GM10266 (cell line): ENCODE results near the gene CSNK1G2.

ENCODE experiments used
- DNase-seq: peaks from one replicate; pipeline ENCODE4 v3.0.0; 2012; ENCODE audit errors: extremely low spot score
- CTCF ChIP-seq: IDR thresholded peaks from 2 replicates; pipeline ENCODE4 v1.5.1; 2012; ENCODE audit warnings: mild to moderate bottlenecking, low read depth; ENCODE audit not compliant: control insufficient read depth, insufficient read depth; ENCODE audit errors: missing control alignments

Gene CSNK1G2

GRCh38 chr19:1920644-1921043 lies 20.3 kb upstream of the CSNK1G2 start:
- no peak for TF ChIP-seq CTCF
- no peak for DNase-seq

GRCh38 chr19:1921326-1921725 lies 19.6 kb upstream of the CSNK1G2 start:
- DNase-seq = no peak
- TF ChIP-seq CTCF = no peak

- no peak for DNase-seq
- no peak for TF ChIP-seq CTCF
These were observed 19.1 kb upstream of the CSNK1G2 start for GRCh38 chr19:1921825-1922224.

- DNase-seq = no peak
- no peak for TF ChIP-seq CTCF
These were observed 18.2 kb upstream of the CSNK1G2 start for GRCh38 chr19:1922803-1923202.

GRCh38 chr19:1923319-1923718 lies 17.7 kb upstream of the CSNK1G2 start:
- no peak for TF ChIP-seq CTCF
- DNase-seq = peak; percentile 67

GRCh38 chr19:1924320-1924961 lies 16.5 kb upstream of the CSNK1G2 start:
- DNase-seq = no peak
- TF ChIP-seq CTCF = no peak

- TF ChIP-seq CTCF = no peak
- DNase-seq = no peak
These were observed 15.4 kb upstream of the CSNK1G2 start for GRCh38 chr19:1925544-1925943.
